GM13977 (cell line): ENCODE results near the gene NPLOC4.

Experiments
- DNase-seq: peaks from one replicate; pipeline ENCODE4 v3.0.0; 2012; ENCODE audit warnings: low spot score
- in situ Hi-C: fragments of 300-500 bp; cut with MboI; formaldehyde crosslinking; loops from one replicate; pipeline ENCODE4 v1.12.0; 2022; ENCODE audit warnings: low sequenced_read_pairs, low pct_unique_long_range_greater_than_20kb, mixed read lengths, inconsistent platforms; ENCODE audit not compliant: unreplicated experiment
- TF ChIP-seq, protein P1 (sequence below): IDR thresholded peaks from 2 replicates; pipeline ENCODE4 v1.5.1; 2012; ENCODE audit warnings: mild to moderate bottlenecking, control low read depth; ENCODE audit not compliant: insufficient read depth; ENCODE audit errors: extremely low read depth, missing control alignments

The NPLOC4 gene

DNA sequence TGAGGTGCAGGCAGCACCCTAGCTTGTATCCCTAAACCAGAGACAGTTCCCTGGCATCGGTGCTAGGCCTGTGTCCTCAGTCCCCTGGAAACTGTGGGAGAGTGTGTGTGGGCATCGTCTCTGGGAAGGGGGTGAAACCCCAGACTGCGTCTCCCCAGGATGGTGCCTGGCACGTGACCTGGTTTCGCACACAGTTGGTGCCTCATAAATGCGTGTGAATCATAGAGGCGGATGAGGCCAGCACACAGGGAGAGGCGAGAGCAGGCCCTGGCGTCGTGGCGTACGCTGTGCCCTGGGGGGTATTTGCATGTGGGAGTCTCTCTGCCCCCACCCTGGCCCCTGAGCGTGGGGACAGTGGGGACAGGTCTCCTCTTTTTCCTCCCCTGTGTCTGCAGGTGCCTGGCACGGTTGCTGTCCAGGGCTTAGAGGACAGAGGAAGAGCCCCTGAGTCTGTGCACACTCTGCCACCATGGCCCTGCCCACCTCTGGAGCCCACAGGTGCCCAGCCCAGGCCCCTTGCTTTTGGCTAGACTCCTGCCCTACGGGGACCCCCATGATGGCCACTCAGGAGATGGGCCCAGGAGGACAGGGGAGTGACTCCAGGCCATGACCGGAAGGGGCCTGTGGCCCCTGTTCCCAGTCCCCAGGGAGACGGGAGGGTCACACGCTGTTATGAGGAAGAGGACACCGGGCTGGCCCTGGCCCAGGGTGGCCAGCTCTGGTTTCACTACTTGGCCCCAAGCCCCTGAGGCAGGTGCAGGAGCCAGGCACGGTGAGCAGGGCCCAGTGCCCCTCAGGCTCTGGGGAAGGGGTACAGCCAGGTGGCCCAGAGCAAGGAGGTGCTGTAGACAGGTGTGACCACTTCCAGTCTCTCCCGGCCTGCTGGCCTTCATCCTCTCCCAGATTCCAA, 110.0 kb downstream of the NPLOC4 start:
- TF ChIP-seq, protein P1, sequence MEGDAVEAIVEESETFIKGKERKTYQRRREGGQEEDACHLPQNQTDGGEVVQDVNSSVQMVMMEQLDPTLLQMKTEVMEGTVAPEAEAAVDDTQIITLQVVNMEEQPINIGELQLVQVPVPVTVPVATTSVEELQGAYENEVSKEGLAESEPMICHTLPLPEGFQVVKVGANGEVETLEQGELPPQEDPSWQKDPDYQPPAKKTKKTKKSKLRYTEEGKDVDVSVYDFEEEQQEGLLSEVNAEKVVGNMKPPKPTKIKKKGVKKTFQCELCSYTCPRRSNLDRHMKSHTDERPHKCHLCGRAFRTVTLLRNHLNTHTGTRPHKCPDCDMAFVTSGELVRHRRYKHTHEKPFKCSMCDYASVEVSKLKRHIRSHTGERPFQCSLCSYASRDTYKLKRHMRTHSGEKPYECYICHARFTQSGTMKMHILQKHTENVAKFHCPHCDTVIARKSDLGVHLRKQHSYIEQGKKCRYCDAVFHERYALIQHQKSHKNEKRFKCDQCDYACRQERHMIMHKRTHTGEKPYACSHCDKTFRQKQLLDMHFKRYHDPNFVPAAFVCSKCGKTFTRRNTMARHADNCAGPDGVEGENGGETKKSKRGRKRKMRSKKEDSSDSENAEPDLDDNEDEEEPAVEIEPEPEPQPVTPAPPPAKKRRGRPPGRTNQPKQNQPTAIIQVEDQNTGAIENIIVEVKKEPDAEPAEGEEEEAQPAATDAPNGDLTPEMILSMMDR, result no peak
- DNase-seq, result no peak
- in situ Hi-C loops, result no loop called here

DNA sequence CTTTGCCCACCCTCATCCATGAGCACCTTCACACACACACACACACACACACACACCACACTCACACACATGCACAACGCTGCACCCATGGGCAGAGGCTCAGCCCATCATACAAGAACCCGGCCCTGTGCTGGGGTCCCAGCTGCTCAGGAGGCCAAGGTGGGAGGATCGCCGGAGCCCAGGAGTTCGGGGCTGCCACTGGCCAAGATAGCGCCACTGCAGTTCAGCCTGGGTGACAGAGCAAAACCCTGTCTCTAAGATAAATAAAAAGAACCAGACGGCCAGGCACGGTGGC, 112.1 kb downstream of the NPLOC4 start:
- no peak for DNase-seq
- in situ Hi-C loops, result no loop called here
- TF ChIP-seq, protein P1, result no peak

DNA sequence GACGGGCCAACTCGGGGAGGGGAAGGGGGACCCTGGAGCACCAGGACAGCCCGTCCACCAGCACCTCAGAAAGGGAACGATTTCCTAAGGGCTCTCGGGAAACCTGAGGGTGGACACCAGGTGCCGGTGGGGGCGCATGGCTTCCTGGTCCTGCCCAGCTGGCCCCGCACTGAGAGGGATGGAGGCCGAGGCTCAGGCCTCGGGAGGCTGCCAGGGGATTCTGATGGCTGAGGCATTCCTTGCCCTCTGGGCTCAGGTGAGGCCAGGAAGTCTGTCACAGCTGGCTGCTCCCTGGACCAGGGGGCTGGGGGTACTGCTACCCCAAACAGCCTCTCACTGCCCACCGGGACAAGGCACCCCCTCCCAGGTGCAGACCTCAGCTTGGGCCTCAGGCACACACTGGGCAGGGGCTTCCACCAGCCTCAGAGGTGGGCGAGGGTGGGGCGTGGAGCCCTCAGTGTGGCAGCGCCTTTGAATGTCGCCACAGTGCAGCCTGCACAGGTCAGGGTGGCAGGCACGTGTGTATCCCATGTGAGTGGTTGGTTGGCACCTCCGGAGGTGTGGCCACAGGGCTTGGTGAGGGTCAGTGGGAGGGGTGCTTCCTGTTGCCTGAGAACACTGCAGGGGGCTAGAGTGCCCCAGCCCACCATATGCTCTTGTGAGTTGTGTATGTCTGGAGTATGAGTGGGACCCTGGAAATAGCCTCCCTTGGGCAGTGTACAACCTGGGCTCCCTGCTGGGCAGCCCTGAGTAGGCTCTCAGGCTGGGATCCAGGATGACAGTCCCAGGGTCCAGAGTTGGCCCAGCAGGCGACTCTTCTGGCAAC, 112.7 kb downstream of the NPLOC4 start:
- in situ Hi-C loops, result no loop called here
- TF ChIP-seq, protein P1, result no peak
- DNase-seq, result no peak

DNA sequence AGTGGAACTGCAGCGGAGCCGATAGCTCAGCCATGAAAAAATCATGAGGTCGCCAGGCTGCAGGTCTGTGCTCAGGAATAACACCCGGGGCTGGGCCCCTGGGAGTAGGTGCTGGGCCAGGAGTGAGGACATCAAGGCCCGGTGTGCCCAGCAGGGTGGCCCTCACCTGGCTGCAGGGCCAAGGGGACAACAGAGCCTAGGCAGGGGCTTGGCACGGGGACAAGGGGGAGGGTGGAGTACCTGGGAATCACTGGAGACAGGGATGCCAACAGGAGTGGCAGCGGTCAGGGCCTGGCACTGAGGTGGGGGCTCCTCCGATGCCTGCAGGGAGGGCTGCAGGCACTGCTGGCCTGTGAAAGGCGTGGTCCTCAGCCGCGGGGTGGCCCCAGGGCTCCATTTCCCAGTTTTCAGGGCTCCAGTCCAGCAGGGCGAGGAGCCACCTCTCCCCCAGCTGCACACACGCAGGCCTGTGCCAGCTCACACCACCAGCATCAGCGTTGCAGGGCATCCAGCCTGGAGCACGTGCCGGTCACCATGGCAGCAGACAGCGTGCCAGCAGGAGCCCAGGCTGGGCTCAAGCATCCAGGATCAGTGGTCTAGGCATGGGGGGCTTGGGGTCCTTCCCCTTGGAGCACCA, 113.4 kb downstream of the NPLOC4 start:
- DNase-seq, result no peak
- in situ Hi-C loops, result no loop called here
- TF ChIP-seq, protein P1, result peak; percentile 15

DNA sequence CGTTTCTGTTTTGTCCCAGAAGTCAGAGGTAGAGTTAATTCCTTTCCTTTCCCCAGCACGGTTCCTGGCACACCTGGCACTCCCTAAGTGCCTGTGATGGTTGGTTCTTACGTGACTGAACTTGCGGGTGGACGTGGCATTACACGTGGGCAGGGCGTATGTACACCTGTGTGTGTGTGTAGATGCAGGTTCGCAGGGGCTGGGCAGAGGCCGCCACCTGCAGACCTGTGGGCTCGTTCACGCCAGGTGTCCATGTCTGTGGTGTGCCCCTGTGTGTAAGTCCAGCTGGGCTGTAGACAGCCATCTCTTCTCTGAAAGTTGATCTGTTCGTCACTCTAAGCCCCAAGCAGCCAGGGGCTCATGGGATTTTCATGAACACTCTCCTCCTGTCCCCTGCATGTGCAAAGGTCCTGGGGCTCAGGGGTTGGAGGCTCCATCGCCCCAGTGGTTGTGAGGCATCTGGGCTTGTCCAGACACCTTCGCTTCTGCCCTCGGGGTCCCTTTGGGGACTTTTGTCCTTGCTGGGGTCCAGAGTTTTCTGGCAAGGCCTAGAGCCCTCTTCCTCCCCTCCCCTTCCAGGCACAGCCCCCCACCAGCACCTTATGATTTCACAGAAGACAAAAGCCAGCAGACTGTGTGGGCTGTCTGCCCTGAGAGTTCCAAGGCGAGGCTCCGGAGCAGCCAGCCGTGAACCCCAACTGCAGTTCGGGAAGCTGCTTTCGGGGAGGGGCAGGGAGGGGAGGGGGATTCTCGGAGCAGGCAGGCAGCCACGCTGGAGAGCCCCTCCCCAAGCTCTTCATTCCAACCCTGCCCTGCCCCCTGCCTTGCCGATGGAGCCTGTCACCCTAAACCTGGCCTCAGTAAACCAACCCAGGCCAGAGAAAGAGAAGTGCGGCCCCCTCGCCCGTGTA, 114.2 kb downstream of the NPLOC4 start:
- TF ChIP-seq, protein P1, result no peak
- no peak for DNase-seq
- in situ Hi-C loops, result no loop called here
